HEK293T (cell line): ENCODE data around the gene SMAD4.

Source experiments
- CTCF ChIA-PET: fragments of 350-600 bp; formaldehyde crosslinking; extraction: SDS; loops from one replicate; lab custom pipeline; 2021; ENCODE audit warnings: antibody characterized with exemption, inconsistent platforms; lab: Yijun Ruan, JAX
- POLR2A ChIA-PET: fragments of 350-600 bp; formaldehyde crosslinking; extraction: SDS; loops from one replicate; lab custom pipeline; 2020; ENCODE audit warnings: antibody characterized with exemption, inconsistent platforms; lab: Yijun Ruan, JAX
- DNase-seq: peaks from one replicate; pipeline ENCODE4 v3.0.0; 2012; ENCODE audit warnings: mixed read lengths; ENCODE audit errors: extremely low spot score
- ARNT ChIP-seq: fragments of 450-650 bp; IDR thresholded peaks from 2 replicates; pipeline ENCODE4 v1.6.1; 2017; ENCODE audit warnings: mild to moderate bottlenecking
- BHLHE40 ChIP-seq: fragments of 450-650 bp; IDR thresholded peaks from 2 replicates; pipeline ENCODE4 v1.6.1; 2016; ENCODE audit warnings: mild to moderate bottlenecking, moderate library complexity, borderline replicate concordance
- CTBP1 ChIP-seq: fragments of 450-650 bp; IDR thresholded peaks from 2 replicates; pipeline ENCODE4 v1.6.1; 2016; ENCODE audit warnings: borderline replicate concordance
- ELF4 ChIP-seq: fragments of 450-650 bp; IDR thresholded peaks from 2 replicates; pipeline ENCODE4 v1.6.1; 2017; ENCODE audit warnings: antibody characterized with exemption
- FOXA1 ChIP-seq: fragments of 450-650 bp; IDR thresholded peaks from 2 replicates; pipeline ENCODE4 v1.6.1; 2016; ENCODE audit warnings: mild to moderate bottlenecking
- FOXK2 ChIP-seq: fragments of 450-650 bp; IDR thresholded peaks from 2 replicates; pipeline ENCODE4 v1.6.1; 2016; ENCODE audit warnings: mild to moderate bottlenecking
- FOXM1 ChIP-seq: fragments of 450-650 bp; IDR thresholded peaks from 2 replicates; pipeline ENCODE4 v1.6.1; 2017; ENCODE audit warnings: mild to moderate bottlenecking, borderline replicate concordance
- HDGF ChIP-seq: fragments of 450-650 bp; IDR thresholded peaks from 2 replicates; pipeline ENCODE4 v1.6.1; 2017; ENCODE audit warnings: antibody characterized with exemption, borderline replicate concordance
- L3MBTL2 ChIP-seq: fragments of 450-650 bp; conservative IDR thresholded peaks from 2 replicates; pipeline ENCODE4 v1.6.1; 2016; ENCODE audit warnings: mild to moderate bottlenecking
- LEF1 ChIP-seq: fragments of 450-650 bp; IDR thresholded peaks from 2 replicates; pipeline ENCODE4 v1.6.1; 2017; ENCODE audit warnings: mild to moderate bottlenecking, borderline replicate concordance
- NFRKB ChIP-seq: fragments of 450-650 bp; IDR thresholded peaks from 2 replicates; pipeline ENCODE4 v1.6.1; 2016; ENCODE audit warnings: mild to moderate bottlenecking, moderate library complexity
- SP1 ChIP-seq: fragments of 450-650 bp; IDR thresholded peaks from 2 replicates; pipeline ENCODE4 v1.6.1; 2017
- SUZ12 ChIP-seq: fragments of 450-650 bp; IDR thresholded peaks from 2 replicates; pipeline ENCODE4 v1.6.1; 2016; ENCODE audit warnings: mild to moderate bottlenecking
- TARDBP ChIP-seq: fragments of 450-650 bp; IDR thresholded peaks from 2 replicates; pipeline ENCODE4 v1.6.1; 2016
- ZNF384 ChIP-seq: fragments of 450-650 bp; IDR thresholded peaks from 2 replicates; pipeline ENCODE4 v1.6.1; 2016
- TF ChIP-seq, protein P1 (sequence below): fragments of 450-650 bp; IDR thresholded peaks from 2 replicates; pipeline ENCODE4 v1.6.1; 2016

Gene SMAD4

DNA sequence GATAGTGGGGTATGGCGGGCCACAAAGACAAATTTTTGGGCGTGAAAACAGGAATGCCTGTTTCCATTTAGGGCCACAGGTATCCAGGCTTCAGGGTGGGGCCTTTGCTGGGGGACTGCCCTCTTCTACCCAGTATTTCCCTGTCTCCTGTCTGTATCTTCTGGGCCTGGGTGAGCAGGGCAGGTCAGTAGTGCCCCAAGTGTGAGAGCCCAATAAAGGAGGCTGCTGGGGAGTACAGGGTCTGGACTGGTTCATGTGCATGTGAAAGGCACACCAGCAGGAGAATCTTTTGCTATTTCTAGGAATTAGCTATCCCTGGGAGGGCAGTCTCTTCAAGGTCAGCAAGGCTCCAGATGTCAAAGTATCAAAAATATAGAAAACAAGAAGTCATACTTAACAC, 96.0 kb downstream of the SMAD4 start:
- ChIA-PET CTCF (no interaction called here), POLR2A (no interaction called here)

DNA sequence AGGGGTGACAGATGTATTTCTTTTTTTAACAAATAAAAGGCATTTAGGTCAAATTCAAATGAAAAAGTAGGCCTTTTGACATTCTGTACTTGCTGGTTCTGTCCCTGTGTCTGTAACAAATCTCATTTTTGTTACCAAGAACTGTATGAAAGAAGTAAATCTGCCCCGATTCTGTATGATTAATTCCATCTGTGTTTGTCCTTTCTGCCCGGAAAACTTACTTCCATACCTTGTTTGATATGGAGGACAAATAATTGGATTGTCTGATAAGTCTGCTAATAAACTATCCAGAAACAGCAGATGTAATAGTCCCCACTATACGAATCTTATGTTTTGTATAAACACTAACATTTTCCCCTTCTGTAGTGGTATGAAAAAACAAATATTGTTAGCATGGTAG, 97.7 kb downstream of the SMAD4 start:
- TF ChIP-seq FOXA1: no peak
- TF ChIP-seq, protein P1, sequence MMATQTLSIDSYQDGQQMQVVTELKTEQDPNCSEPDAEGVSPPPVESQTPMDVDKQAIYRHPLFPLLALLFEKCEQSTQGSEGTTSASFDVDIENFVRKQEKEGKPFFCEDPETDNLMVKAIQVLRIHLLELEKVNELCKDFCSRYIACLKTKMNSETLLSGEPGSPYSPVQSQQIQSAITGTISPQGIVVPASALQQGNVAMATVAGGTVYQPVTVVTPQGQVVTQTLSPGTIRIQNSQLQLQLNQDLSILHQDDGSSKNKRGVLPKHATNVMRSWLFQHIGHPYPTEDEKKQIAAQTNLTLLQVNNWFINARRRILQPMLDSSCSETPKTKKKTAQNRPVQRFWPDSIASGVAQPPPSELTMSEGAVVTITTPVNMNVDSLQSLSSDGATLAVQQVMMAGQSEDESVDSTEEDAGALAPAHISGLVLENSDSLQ: no peak
- TF ChIP-seq CTBP1: no peak
- no peak for TF ChIP-seq TARDBP
- no peak for TF ChIP-seq ZNF384
- no peak for TF ChIP-seq ARNT
- no peak for DNase-seq
- ChIA-PET CTCF (no interaction called here), POLR2A (no interaction called here)

More for the DNA sequence above, 96.0 kb downstream of the SMAD4 start:
- TF ChIP-seq ARNT (no peak), ELF4 (no peak), SUZ12 (no peak), HDGF (no peak), FOXM1 (no peak), NFRKB (no peak), SP1 (no peak), ZNF384 (no peak), CTBP1 (no peak), FOXK2 (no peak), TARDBP (no peak), L3MBTL2 (no peak), BHLHE40 (no peak), LEF1 (no peak), FOXA1 (no peak)
- TF ChIP-seq, protein P1: no peak
- DNase-seq: no peak

DNA sequence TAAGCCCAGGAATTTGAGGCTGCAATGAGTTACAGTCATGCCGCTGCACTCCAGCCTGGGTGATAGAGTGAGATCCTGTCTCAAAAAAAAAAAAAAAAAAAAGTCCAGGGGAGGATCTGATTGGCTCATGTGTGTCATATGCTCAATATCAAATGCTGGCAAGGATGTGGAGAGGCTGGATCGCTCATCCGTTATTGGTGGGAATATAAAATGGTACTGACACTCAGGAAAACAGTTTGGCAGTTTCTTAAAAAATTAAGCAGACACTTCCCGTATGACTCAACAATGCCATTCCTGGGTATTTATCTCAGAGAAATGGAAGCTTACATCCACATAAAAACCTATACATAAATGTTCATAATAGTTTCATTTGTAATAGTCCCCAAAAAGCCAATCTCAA, 98.5 kb downstream of the SMAD4 start:
- CTCF ChIA-PET: no interaction called here
- POLR2A ChIA-PET: no interaction called here

DNA sequence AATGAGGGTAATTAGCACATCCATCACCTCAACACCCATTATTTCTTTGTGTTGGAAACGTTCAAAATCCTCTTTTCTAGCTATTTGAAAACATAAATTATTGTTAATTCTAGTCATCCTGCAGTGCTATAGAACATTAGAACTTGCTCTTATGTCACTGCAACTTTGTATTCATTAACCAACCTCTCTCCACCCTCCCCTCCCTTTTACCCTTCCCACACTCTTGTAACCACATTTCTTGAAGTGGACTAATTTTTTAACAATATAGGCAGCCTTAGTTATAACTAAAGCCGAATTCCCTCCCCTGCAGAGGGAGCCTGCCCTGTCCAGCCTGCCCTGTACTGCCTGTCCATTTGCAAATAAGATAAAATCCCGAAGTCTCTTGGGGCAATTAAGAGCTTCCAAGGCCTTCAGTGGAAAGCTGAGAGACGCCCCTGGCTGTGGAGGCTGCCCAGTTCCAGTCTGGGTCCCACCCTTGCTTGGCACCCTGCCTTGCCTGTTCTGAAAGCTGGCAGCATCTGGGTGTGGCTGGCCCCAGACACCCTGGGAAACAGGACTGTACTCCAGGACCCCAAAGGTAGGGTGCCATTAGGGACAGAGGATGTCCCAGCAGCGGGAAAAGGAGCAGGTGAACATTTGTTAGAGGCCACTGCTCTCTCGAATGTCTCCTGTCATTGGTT, 102.4 kb downstream of the SMAD4 start:
- CTCF ChIA-PET: no interaction called here

More for the DNA sequence above, 98.5 kb downstream of the SMAD4 start:
- DNase-seq: no peak
- TF ChIP-seq TARDBP: no peak
- no peak for TF ChIP-seq HDGF
- TF ChIP-seq ARNT: no peak
- TF ChIP-seq L3MBTL2: no peak
- TF ChIP-seq, protein P1: no peak
- no peak for TF ChIP-seq FOXA1
- TF ChIP-seq LEF1: no peak
- TF ChIP-seq CTBP1: no peak
- no peak for TF ChIP-seq SP1
- no peak for TF ChIP-seq SUZ12
- TF ChIP-seq FOXM1: no peak
- TF ChIP-seq NFRKB: no peak
- no peak for TF ChIP-seq ZNF384

DNA sequence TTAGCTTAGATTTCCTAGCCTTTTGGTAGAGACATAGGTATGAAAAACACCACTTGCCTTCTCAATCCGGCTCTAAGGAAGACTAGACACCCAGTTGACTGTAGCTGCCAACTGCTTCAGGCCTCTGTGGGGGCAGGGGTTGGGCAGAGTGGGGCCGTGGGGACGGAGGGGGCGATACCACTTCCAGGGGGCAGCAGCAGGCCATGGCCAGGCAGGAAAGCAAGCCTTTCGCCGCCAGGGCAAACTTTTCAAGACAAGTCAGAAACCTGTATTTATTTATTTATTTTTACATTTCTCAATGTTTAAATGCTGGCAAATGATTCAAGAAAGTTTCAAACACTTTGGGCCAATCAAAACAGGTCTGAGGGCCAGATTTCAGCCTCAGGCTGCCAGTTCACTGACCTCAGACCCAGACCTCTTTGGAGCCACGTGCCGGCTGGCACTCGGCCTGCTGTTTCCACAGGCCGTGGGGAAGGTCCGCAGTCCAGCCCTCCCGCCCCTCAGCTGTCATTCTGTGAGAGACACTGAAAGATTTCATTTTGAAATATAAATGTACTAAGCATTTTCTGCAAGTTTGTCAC, 103.7 kb downstream of the SMAD4 start:
- TF ChIP-seq FOXM1 (no peak), FOXK2 (no peak), LEF1 (no peak), HDGF (no peak), SUZ12 (no peak), CTBP1 (no peak), BHLHE40 (no peak), ELF4 (no peak), ZNF384 (no peak), NFRKB (no peak), SP1 (no peak), L3MBTL2 (no peak), ARNT (no peak), TARDBP (no peak), FOXA1 (no peak)
- TF ChIP-seq, protein P1: no peak
- ChIA-PET POLR2A (no interaction called here), CTCF (no interaction called here)
- DNase-seq: no peak

More for the DNA sequence above, 102.4 kb downstream of the SMAD4 start:
- TF ChIP-seq ARNT (no peak), SP1 (no peak), SUZ12 (no peak), HDGF (no peak), ELF4 (no peak), LEF1 (no peak), BHLHE40 (no peak), FOXA1 (no peak), FOXK2 (no peak), TARDBP (no peak), L3MBTL2 (no peak), CTBP1 (no peak), NFRKB (no peak), ZNF384 (no peak), FOXM1 (no peak)
- TF ChIP-seq, protein P1: no peak
- POLR2A ChIA-PET: no interaction called here
- no peak for DNase-seq
